GM23338 (cell line): ENCODE results near the gene TMEM185B. TPM values are rescaled to one million over a fixed set of nuclear protein-coding genes. Genes with fewer than 3 reads are reported as not detected.

ENCODE experiments used
- ATAC-seq: fragments of 200-7000 bp; cut with Tn5 transposase; 3 replicates; pipeline ENCODE4 v1.9.1; 2020
- DNase-seq: peaks from one replicate; pipeline ENCODE4 v3.0.0-alpha.2; 2015; ENCODE audit warnings: low spot score
- H2AFZ ChIP-seq: fragments of 200-600 bp; sonication (generic); 2 replicates; pipeline ENCODE4 v1.8.0; 2016; ENCODE audit warnings: antibody characterized with exemption, mild to moderate bottlenecking, moderate library complexity
- H3F3A ChIP-seq: fragments of 200-600 bp; sonication (generic); replicated peaks from 2 replicates; pipeline ENCODE4 v1.8.0; 2017; ENCODE audit warnings: antibody characterized with exemption, mixed run types, low read depth
- H3K27ac ChIP-seq: fragments of 200-600 bp; sonication (generic); 2 replicates; pipeline ENCODE4 v1.6.1; 2016; ENCODE audit warnings: low read depth
- H3K27me3 ChIP-seq: fragments of 200-600 bp; sonication (generic); 2 replicates; pipeline ENCODE4 v1.8.0; 2016; ENCODE audit warnings: mild to moderate bottlenecking, mixed run types, moderate library complexity; ENCODE audit not compliant: insufficient read depth
- H3K36me3 ChIP-seq: fragments of 200-600 bp; sonication (generic); 2 replicates; pipeline ENCODE4 v1.8.0; 2016; ENCODE audit warnings: mild to moderate bottlenecking; ENCODE audit not compliant: insufficient read depth
- H3K4me1 ChIP-seq: fragments of 200-600 bp; sonication (generic); 2 replicates; pipeline ENCODE4 v1.8.0; 2016; ENCODE audit warnings: mild to moderate bottlenecking, moderate library complexity; ENCODE audit not compliant: insufficient read depth
- H3K4me2 ChIP-seq: fragments of 200-600 bp; sonication (generic); 2 replicates; pipeline ENCODE4 v1.7.1; 2017; ENCODE audit warnings: mixed run types
- H3K4me3 ChIP-seq: fragments of 200-600 bp; sonication (generic); 2 replicates; pipeline ENCODE4 v1.6.1; 2016; ENCODE audit warnings: mixed run types
- H3K79me2 ChIP-seq: fragments of 200-600 bp; sonication (generic); replicated peaks from 2 replicates; pipeline ENCODE4 v1.8.0; 2017; ENCODE audit warnings: mild to moderate bottlenecking; ENCODE audit not compliant: insufficient read depth
- H3K9me2 ChIP-seq: fragments of 200-600 bp; sonication (generic); 2 replicates; pipeline ENCODE4 v1.8.0; 2017; ENCODE audit not compliant: insufficient read depth
- H4K20me1 ChIP-seq: fragments of 200-600 bp; sonication (generic); replicated peaks from 2 replicates; pipeline ENCODE4 v1.8.0; 2017; ENCODE audit warnings: mild to moderate bottlenecking; ENCODE audit not compliant: insufficient read depth
- H3K27ac Mint-ChIP-seq: 2 replicates; pipeline ENCODE4 v1.8.0; 2020; ENCODE audit warnings: inconsistent platforms, mild to moderate bottlenecking, moderate library complexity, mixed read lengths
- H3K27me3 Mint-ChIP-seq: 3 replicates; pipeline ENCODE4 v1.8.0; 2022; ENCODE audit warnings: low read depth, mild to moderate bottlenecking, moderate library complexity, mixed read lengths, inconsistent platforms; ENCODE audit not compliant: insufficient read depth, poor library complexity
- H3K36me3 Mint-ChIP-seq: 3 replicates; pipeline ENCODE4 v1.8.0; 2021; ENCODE audit warnings: low read depth, mild to moderate bottlenecking, inconsistent platforms, moderate library complexity, mixed read lengths
- H3K4me1 Mint-ChIP-seq: 3 replicates; pipeline ENCODE4 v1.8.0; 2020; ENCODE audit warnings: mild to moderate bottlenecking, inconsistent platforms, mixed read lengths
- H3K4me3 Mint-ChIP-seq: 3 replicates; pipeline ENCODE4 v1.8.0; 2021; ENCODE audit warnings: moderate library complexity, mild to moderate bottlenecking, inconsistent platforms, mixed read lengths
- H3K9me3 Mint-ChIP-seq: 3 replicates; pipeline ENCODE4 v1.8.0; 2020; ENCODE audit warnings: moderate library complexity, mild to moderate bottlenecking, inconsistent platforms, mixed read lengths
- CREB1 ChIP-seq: fragments of 250-450 bp; sonication (Bioruptor Pico); IDR thresholded peaks from 2 replicates; pipeline ENCODE4 v1.5.0; 2020; ENCODE audit warnings: low read depth, mild to moderate bottlenecking, moderate library complexity
- EZH2 ChIP-seq: fragments of 200-600 bp; sonication (generic); IDR thresholded peaks from one replicate; pipeline ENCODE4 v1.8.0; 2017; ENCODE audit warnings: antibody characterized with exemption, mild to moderate bottlenecking, low read depth; ENCODE audit not compliant: unreplicated experiment
- EZH2phosphoT487 ChIP-seq: fragments of 200-600 bp; sonication (generic); IDR thresholded peaks from one replicate; pipeline ENCODE4 v1.8.1; 2018; ENCODE audit warnings: antibody characterized with exemption; ENCODE audit not compliant: unreplicated experiment
- JUNB ChIP-seq: IDR thresholded peaks from one replicate; pipeline ENCODE4 v1.6.1; 2016; ENCODE audit warnings: antibody characterized with exemption; ENCODE audit not compliant: unreplicated experiment
- NANOG ChIP-seq: IDR thresholded peaks from 2 replicates; pipeline ENCODE4 v1.6.1; 2016; ENCODE audit warnings: antibody characterized with exemption, borderline replicate concordance
- POLR2AphosphoS5 ChIP-seq: IDR thresholded peaks from 2 replicates; pipeline ENCODE4 v1.6.1; 2016; ENCODE audit warnings: antibody characterized with exemption, low read depth
- STAT1 ChIP-seq: IDR thresholded peaks from one replicate; pipeline ENCODE4 v1.6.1; 2016; ENCODE audit warnings: antibody characterized with exemption; ENCODE audit not compliant: unreplicated experiment
- ZNF114 ChIP-seq: fragments of 250-450 bp; sonication (Bioruptor Pico); IDR thresholded peaks from 2 replicates; pipeline ENCODE4 v1.5.0; 2020; ENCODE audit warnings: mild to moderate bottlenecking, moderate library complexity
- polyA plus RNA-seq: library from polyadenylated mRNA; unstranded; fragments of >200 nt; fragmentation: Nextera tagmentation; extraction: Ambion mirVana; gene quantifications from 2 replicates; pipeline ENCODE4 v1.2.1, GENCODE V29; 2016
- total RNA-seq: library from RNA; depleted of rRNA; stranded (reverse); fragments of >200 nt; shearing (Covaris generic); gene quantifications from 2 replicates; pipeline ENCODE4 v1.2.3, GENCODE V29; 2014
- TF ChIP-seq, protein P1 (sequence below): IDR thresholded peaks from 2 replicates; pipeline ENCODE4 v1.6.1; 2016; ENCODE audit warnings: antibody characterized with exemption
- TF ChIP-seq, protein P2 (sequence below), 2 experiments: fragments of 200-600 bp in 1 of 2; sonication (generic) in 1 of 2; conservative IDR thresholded peaks; 2 replicates each; pipeline versions ENCODE4 v1.5.1 to v1.6.1; 2016 to 2017; ENCODE audit warnings: antibody characterized with exemption in 2 of 2, low read depth in 2 of 2, mild to moderate bottlenecking in 2 of 2, moderate library complexity in 1 of 2
- TF ChIP-seq, protein P3 (sequence below): IDR thresholded peaks from one replicate; pipeline ENCODE4 v1.6.1; 2018; ENCODE audit warnings: antibody characterized with exemption; ENCODE audit not compliant: unreplicated experiment
- TF ChIP-seq, protein P4 (sequence below): fragments of 250-450 bp; sonication (Bioruptor Pico); IDR thresholded peaks from 2 replicates; pipeline ENCODE4 v1.5.0; 2020; ENCODE audit warnings: mild to moderate bottlenecking, moderate library complexity

TMEM185B gene
- total and polyA plus RNA-seq, 2 experiments from 2014 or later: 3.9 to 24.4 TPM

DNA sequence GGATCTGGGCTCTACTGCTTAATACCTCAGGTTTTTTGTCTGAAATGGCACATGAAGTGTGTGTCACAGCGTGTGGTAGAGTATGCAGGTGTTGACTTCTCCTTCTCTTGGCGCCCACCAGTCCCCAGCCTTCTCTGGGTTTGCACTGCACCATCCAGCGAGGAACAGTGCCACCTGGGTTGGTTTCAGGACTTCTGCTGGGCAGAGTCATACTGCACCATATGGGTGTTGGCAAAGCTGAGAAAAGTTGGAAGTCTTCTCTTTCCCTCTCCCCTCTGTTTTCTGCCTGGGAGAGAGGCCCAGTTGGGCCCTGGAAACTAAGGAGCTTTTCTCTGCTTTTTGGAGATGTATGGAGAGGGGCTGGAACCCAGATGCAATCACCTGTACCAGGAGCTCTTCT, 43.8 kb downstream of the TMEM185B start (continued):
- TF ChIP-seq, protein P1, sequence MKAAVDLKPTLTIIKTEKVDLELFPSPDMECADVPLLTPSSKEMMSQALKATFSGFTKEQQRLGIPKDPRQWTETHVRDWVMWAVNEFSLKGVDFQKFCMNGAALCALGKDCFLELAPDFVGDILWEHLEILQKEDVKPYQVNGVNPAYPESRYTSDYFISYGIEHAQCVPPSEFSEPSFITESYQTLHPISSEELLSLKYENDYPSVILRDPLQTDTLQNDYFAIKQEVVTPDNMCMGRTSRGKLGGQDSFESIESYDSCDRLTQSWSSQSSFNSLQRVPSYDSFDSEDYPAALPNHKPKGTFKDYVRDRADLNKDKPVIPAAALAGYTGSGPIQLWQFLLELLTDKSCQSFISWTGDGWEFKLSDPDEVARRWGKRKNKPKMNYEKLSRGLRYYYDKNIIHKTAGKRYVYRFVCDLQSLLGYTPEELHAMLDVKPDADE: no peak
- TF ChIP-seq, protein P2, sequence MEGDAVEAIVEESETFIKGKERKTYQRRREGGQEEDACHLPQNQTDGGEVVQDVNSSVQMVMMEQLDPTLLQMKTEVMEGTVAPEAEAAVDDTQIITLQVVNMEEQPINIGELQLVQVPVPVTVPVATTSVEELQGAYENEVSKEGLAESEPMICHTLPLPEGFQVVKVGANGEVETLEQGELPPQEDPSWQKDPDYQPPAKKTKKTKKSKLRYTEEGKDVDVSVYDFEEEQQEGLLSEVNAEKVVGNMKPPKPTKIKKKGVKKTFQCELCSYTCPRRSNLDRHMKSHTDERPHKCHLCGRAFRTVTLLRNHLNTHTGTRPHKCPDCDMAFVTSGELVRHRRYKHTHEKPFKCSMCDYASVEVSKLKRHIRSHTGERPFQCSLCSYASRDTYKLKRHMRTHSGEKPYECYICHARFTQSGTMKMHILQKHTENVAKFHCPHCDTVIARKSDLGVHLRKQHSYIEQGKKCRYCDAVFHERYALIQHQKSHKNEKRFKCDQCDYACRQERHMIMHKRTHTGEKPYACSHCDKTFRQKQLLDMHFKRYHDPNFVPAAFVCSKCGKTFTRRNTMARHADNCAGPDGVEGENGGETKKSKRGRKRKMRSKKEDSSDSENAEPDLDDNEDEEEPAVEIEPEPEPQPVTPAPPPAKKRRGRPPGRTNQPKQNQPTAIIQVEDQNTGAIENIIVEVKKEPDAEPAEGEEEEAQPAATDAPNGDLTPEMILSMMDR (conservative IDR thresholded peaks at IDR 0.05; ENCODE audit: low read depth in 2 of 2): no peak

DNA sequence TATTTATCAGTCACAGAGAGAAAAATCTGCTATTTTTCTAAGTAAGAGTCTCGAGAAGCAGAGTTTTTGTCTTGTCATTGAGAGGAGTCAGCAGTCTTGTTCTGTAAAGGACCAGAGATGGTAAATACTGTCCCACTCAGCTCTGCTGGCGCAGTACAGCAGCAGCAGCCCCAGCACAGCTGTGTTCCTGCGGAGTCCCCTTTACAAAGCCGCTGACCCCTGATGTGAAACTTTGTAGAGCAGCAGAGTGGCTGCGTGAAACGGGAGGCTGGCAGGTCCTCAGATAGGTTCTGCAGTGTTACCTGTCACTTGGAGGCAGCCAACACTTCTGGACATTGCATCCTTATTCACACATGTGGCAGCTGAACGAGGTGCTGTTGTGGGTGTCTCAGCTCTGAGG, 45.2 kb downstream of the TMEM185B start:
- Mint-ChIP-seq H3K4me3 (no peak overlapping the region), H3K36me3 (no peaks in the 10 kb centered on the region)
- DNase-seq: no peak
- TF ChIP-seq CREB1 (no peak), POLR2AphosphoS5 (no peak), EZH2 (no peak), NANOG (no peak), STAT1 (no peak), ZNF114 (CRISPR knock-in tag) (no peak), JUNB (no peak), EZH2phosphoT487 (no peak)
- TF ChIP-seq, protein P3, sequence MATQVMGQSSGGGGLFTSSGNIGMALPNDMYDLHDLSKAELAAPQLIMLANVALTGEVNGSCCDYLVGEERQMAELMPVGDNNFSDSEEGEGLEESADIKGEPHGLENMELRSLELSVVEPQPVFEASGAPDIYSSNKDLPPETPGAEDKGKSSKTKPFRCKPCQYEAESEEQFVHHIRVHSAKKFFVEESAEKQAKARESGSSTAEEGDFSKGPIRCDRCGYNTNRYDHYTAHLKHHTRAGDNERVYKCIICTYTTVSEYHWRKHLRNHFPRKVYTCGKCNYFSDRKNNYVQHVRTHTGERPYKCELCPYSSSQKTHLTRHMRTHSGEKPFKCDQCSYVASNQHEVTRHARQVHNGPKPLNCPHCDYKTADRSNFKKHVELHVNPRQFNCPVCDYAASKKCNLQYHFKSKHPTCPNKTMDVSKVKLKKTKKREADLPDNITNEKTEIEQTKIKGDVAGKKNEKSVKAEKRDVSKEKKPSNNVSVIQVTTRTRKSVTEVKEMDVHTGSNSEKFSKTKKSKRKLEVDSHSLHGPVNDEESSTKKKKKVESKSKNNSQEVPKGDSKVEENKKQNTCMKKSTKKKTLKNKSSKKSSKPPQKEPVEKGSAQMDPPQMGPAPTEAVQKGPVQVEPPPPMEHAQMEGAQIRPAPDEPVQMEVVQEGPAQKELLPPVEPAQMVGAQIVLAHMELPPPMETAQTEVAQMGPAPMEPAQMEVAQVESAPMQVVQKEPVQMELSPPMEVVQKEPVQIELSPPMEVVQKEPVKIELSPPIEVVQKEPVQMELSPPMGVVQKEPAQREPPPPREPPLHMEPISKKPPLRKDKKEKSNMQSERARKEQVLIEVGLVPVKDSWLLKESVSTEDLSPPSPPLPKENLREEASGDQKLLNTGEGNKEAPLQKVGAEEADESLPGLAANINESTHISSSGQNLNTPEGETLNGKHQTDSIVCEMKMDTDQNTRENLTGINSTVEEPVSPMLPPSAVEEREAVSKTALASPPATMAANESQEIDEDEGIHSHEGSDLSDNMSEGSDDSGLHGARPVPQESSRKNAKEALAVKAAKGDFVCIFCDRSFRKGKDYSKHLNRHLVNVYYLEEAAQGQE: no peak
- TF ChIP-seq, protein P1: no peak
- TF ChIP-seq, protein P4, sequence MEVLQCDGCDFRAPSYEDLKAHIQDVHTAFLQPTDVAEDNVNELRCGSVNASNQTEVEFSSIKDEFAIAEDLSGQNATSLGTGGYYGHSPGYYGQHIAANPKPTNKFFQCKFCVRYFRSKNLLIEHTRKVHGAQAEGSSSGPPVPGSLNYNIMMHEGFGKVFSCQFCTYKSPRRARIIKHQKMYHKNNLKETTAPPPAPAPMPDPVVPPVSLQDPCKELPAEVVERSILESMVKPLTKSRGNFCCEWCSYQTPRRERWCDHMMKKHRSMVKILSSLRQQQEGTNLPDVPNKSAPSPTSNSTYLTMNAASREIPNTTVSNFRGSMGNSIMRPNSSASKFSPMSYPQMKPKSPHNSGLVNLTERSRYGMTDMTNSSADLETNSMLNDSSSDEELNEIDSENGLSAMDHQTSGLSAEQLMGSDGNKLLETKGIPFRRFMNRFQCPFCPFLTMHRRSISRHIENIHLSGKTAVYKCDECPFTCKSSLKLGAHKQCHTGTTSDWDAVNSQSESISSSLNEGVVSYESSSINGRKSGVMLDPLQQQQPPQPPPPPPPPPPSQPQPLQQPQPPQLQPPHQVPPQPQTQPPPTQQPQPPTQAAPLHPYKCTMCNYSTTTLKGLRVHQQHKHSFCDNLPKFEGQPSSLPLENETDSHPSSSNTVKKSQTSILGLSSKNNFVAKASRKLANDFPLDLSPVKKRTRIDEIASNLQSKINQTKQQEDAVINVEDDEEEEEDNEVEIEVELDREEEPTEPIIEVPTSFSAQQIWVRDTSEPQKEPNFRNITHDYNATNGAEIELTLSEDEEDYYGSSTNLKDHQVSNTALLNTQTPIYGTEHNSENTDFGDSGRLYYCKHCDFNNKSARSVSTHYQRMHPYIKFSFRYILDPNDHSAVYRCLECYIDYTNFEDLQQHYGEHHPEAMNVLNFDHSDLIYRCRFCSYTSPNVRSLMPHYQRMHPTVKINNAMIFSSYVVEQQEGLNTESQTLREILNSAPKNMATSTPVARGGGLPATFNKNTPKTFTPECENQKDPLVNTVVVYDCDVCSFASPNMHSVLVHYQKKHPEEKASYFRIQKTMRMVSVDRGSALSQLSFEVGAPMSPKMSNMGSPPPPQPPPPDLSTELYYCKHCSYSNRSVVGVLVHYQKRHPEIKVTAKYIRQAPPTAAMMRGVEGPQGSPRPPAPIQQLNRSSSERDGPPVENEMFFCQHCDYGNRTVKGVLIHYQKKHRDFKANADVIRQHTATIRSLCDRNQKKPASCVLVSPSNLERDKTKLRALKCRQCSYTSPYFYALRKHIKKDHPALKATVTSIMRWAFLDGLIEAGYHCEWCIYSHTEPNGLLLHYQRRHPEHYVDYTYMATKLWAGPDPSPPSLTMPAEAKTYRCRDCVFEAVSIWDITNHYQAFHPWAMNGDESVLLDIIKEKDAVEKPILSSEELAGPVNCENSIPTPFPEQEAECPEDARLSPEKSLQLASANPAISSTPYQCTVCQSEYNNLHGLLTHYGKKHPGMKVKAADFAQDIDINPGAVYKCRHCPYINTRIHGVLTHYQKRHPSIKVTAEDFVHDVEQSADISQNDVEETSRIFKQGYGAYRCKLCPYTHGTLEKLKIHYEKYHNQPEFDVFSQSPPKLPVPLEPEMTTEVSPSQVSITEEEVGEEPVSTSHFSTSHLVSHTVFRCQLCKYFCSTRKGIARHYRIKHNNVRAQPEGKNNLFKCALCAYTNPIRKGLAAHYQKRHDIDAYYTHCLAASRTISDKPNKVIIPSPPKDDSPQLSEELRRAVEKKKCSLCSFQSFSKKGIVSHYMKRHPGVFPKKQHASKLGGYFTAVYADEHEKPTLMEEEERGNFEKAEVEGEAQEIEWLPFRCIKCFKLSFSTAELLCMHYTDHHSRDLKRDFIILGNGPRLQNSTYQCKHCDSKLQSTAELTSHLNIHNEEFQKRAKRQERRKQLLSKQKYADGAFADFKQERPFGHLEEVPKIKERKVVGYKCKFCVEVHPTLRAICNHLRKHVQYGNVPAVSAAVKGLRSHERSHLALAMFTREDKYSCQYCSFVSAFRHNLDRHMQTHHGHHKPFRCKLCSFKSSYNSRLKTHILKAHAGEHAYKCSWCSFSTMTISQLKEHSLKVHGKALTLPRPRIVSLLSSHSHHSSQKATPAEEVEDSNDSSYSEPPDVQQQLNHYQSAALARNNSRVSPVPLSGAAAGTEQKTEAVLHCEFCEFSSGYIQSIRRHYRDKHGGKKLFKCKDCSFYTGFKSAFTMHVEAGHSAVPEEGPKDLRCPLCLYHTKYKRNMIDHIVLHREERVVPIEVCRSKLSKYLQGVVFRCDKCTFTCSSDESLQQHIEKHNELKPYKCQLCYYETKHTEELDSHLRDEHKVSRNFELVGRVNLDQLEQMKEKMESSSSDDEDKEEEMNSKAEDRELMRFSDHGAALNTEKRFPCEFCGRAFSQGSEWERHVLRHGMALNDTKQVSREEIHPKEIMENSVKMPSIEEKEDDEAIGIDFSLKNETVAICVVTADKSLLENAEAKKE (CRISPR knock-in tag): no peak

More for the DNA sequence above, 45.2 kb downstream of the TMEM185B start:
- Histone ChIP-seq H3K27ac (no peak overlapping the region), H3K36me3 (no peaks in the 10 kb centered on the region), H3K79me2 (no peaks in the 10 kb centered on the region), H3K4me2 (no peak overlapping the region), H3K9me2 (no peaks in the 10 kb centered on the region), H3K4me1 (no peaks in the 10 kb centered on the region; the same call in 1 of the 2 replicates), H3K27me3 (no peaks in the 10 kb centered on the region), H3K4me3 (no peak overlapping the region), H4K20me1 (no peaks in the 10 kb centered on the region), H3F3A (no peaks in the 10 kb centered on the region), H2AFZ (no peak overlapping the region)
- no peaks in the 10 kb centered on the region for H3K9me3 Mint-ChIP-seq
- H3K27ac Mint-ChIP-seq: no peak overlapping the region
- peaks cover 4% of the 10 kb centered on the region for H3K27me3 Mint-ChIP-seq
- ATAC-seq: no peak; the same call in 1 of the 3 replicates
- peaks cover 15% of the 10 kb centered on the region; the same call in 2 of the 3 replicates for H3K4me1 Mint-ChIP-seq
